B cell (primary cell): ENCODE results near the gene TLL1. TPM values are rescaled to one million over a fixed set of nuclear protein-coding genes. Genes with fewer than 3 reads are reported as not detected.

Experiments used
- ATAC-seq: fragments of 200-7000 bp; cut with Tn5 transposase; one replicate; pipeline ENCODE4 v1.10.0; 2021; ENCODE audit warnings: low read depth, mild to moderate bottlenecking, moderate number of reproducible peaks, moderate library complexity
- CTCF ChIA-PET: fragments of 350-600 bp; sonication (Branson Sonifier 250); formaldehyde crosslinking; loops from one replicate; lab custom pipeline; 2021; ENCODE audit warnings: antibody characterized with exemption, inconsistent platforms; lab: Charles Lee
- POLR2A ChIA-PET: fragments of 350-600 bp; sonication (Branson Sonifier 250); formaldehyde crosslinking; loops from one replicate; lab custom pipeline; 2021; ENCODE audit warnings: antibody characterized with exemption; lab: Charles Lee
- DNase-seq: peaks from one replicate; pipeline ENCODE4 v3.0.0; 2013
- H2AFZ ChIP-seq: 2 replicates; pipeline ENCODE4 v1.6.1; 2012; ENCODE audit warnings: mild to moderate bottlenecking, low read depth, low read length; ENCODE audit not compliant: insufficient read depth, poor library complexity, severe bottlenecking
- H3K27ac ChIP-seq, 2 donors: 1 replicate in 1 of 2; 2 replicates in 1 of 2; pipeline ENCODE4 v1.5.1; 2012 to 2013; ENCODE audit warnings: low read length in 2 of 2, mild to moderate bottlenecking in 2 of 2, moderate library complexity in 1 of 2
- H3K27me3 ChIP-seq, 4 experiments: fragments of 200-600 bp in 1 of 4; sonication (generic) in 1 of 4; replicated peaks in 1 of 4; 1 replicate in 2 of 4; 2 replicates in 2 of 4; pipeline versions ENCODE4 v1.6.1 to v1.7.0; 2013 to 2016; ENCODE audit warnings: low read length in 3 of 4, mild to moderate bottlenecking in 2 of 4, mixed read lengths in 1 of 4, moderate library complexity in 1 of 4; ENCODE audit not compliant: insufficient read depth in 4 of 4, control insufficient read depth in 3 of 4; ENCODE audit errors: control extremely low read depth in 1 of 4
- H3K36me3 ChIP-seq, 2 experiments: replicated peaks in 1 of 2; 1 replicate in 1 of 2; 2 replicates in 1 of 2; pipeline versions ENCODE4 v1.6.1 to v1.7.1; 2013; ENCODE audit warnings: low read length in 1 of 2; ENCODE audit not compliant: insufficient read depth in 2 of 2, control insufficient read depth in 1 of 2; ENCODE audit errors: control extremely low read depth in 1 of 2, extremely low read depth in 1 of 2
- H3K4me1 ChIP-seq, 2 donors: fragments of 200-600 bp in 1 of 2; sonication (generic) in 1 of 2; 1 replicate in 1 of 2; 2 replicates in 1 of 2; pipeline versions ENCODE4 v1.5.1 to v1.6.1; 2013 to 2017; ENCODE audit warnings: low read length in 2 of 2; ENCODE audit not compliant: control insufficient read depth in 2 of 2, insufficient read depth in 2 of 2
- H3K4me2 ChIP-seq: replicated peaks from 2 replicates; pipeline ENCODE3; 2012; ENCODE audit warnings: mild to moderate bottlenecking, low read depth, low read length; ENCODE audit not compliant: poor library complexity, severe bottlenecking
- H3K4me3 ChIP-seq, 5 experiments: fragments of 200-600 bp in 1 of 5; sonication (generic) in 1 of 5; 1 replicate in 3 of 5; 2 replicates in 2 of 5; pipeline versions ENCODE4 v1.5.1 to v1.7.0; 2011 to 2016; ENCODE audit warnings: low read length in 4 of 5, mild to moderate bottlenecking in 4 of 5, low read depth in 2 of 5, control low read depth in 1 of 5, moderate library complexity in 1 of 5; ENCODE audit not compliant: insufficient read depth in 1 of 5; ENCODE audit errors: control extremely low read depth in 1 of 5, extremely low read depth in 1 of 5
- H3K79me2 ChIP-seq: fragments of 200-600 bp; sonication (generic); one replicate; pipeline ENCODE4 v1.6.0; 2016; ENCODE audit warnings: low read length; ENCODE audit not compliant: control insufficient read depth, insufficient read depth
- H3K9ac ChIP-seq: fragments of 200-600 bp; sonication (generic); 2 replicates; pipeline ENCODE4 v1.6.1; 2017; ENCODE audit warnings: mild to moderate bottlenecking, low read length, moderate library complexity
- H3K9me3 ChIP-seq, 3 donors: one replicate each; pipeline versions ENCODE4 v1.6.1 to v1.7.1; 2013; ENCODE audit warnings: low read length in 2 of 3; ENCODE audit not compliant: control insufficient read depth in 2 of 3, insufficient read depth in 1 of 3; ENCODE audit errors: control extremely low read depth in 1 of 3
- H4K20me1 ChIP-seq: 2 replicates; pipeline ENCODE4 v1.6.0; 2012; ENCODE audit warnings: mild to moderate bottlenecking, low read length; ENCODE audit not compliant: insufficient read depth, control insufficient read depth, poor library complexity, severe bottlenecking
- H3K27ac Mint-ChIP-seq: one replicate; pipeline ENCODE4 v1.8.0; 2021; ENCODE audit warnings: mixed read lengths
- H3K27me3 Mint-ChIP-seq: one replicate; pipeline ENCODE4 v1.8.0; 2021; ENCODE audit warnings: mixed read lengths
- H3K4me1 Mint-ChIP-seq: one replicate; pipeline ENCODE4 v1.8.0; 2021; ENCODE audit warnings: mixed read lengths
- H3K4me3 Mint-ChIP-seq: one replicate; pipeline ENCODE4 v1.8.0; 2021; ENCODE audit warnings: mixed read lengths
- H3K9me3 Mint-ChIP-seq: one replicate; pipeline ENCODE4 v1.8.0; 2022; ENCODE audit warnings: mixed read lengths; ENCODE audit not compliant: insufficient read depth
- CTCF ChIP-seq: fragments of 200-600 bp; IDR thresholded peaks from one replicate; pipeline ENCODE4 v1.8.0; 2022; ENCODE audit warnings: antibody characterized with exemption, mild to moderate bottlenecking
- EZH2 ChIP-seq: IDR thresholded peaks from 2 replicates; pipeline ENCODE4 v1.6.1; 2012; ENCODE audit warnings: borderline replicate concordance, low read depth, mild to moderate bottlenecking, moderate library complexity, low read length; ENCODE audit not compliant: insufficient read depth, poor library complexity, severe bottlenecking
- WGBS: methylation state at CpG from one replicate; pipeline ENCODE4 v1.1.5; 2013; ENCODE audit warnings: missing lambda C conversion rate; ENCODE audit not compliant: insufficient coverage; 5-methylcytosine and 5-hydroxymethylcytosine counted together
- intact Hi-C: fragments of 100-400 bp; cut with micrococcal nuclease; formaldehyde crosslinking; loops from one replicate; pipeline ENCODE4 v1.10.0; 2022
- polyA plus RNA-seq: library from polyadenylated mRNA; depleted of rRNA; stranded (reverse); fragments of >200 nt; gene quantifications from 2 replicates; pipeline ENCODE4 v1.2.3, GENCODE V29; 2012
- total RNA-seq, 2 donors: library from RNA; stranded (reverse); fragments of 120-200 nt in 1 of 2; gene quantifications; 1 replicate in 1 of 2; 2 replicates in 1 of 2; pipeline versions ENCODE4 v1.2.3 to v1.2.4, GENCODE V29; 2013 to 2022

TLL1 gene
- total and polyA plus RNA-seq, 2 donors (not counting 1 experiment from before 2014, with no cell fraction given): not detected

GRCh38 chr4:166087569-166087968 is 214.5 kb downstream of the TLL1 start:
- Mint-ChIP-seq H3K27ac (no peak overlapping the region), H3K9me3 (no peaks in the 10 kb centered on the region), H3K27me3 (no peaks in the 10 kb centered on the region), H3K4me3 (no peak overlapping the region), H3K4me1 (no peaks in the 10 kb centered on the region)
- TF ChIP-seq CTCF (no peak), EZH2 (no peak)
- no peak overlapping the region for H3K9ac ChIP-seq
- DNase-seq (no peak), ATAC-seq (no peak)
- no peak overlapping the region for H3K4me3 ChIP-seq
- no peaks in the 10 kb centered on the region for H3K9me3 ChIP-seq
- no peak overlapping the region for H2AFZ ChIP-seq
- no peaks in the 10 kb centered on the region for H3K79me2 ChIP-seq
- no peak overlapping the region for H3K27ac ChIP-seq
- intact Hi-C loops: no loop called here
- H3K4me1 ChIP-seq: no peaks in the 10 kb centered on the region
- CTCF ChIA-PET: interaction anchor here (1.2 kb wide), 1 partner anchor 551 kb away, joined by 4 read pairs; no protein-coding TSS in a partner anchor
- H4K20me1 ChIP-seq: no peaks in the 10 kb centered on the region
- H3K36me3 ChIP-seq: no peaks in the 10 kb centered on the region
- no peak overlapping the region for H3K4me2 ChIP-seq
- H3K27me3 ChIP-seq: no peaks in the 10 kb centered on the region
- POLR2A ChIA-PET: no interaction called here
- no CpG with 5 or more reads among the region's 2 CpGs for WGBS

- Histone ChIP-seq H3K79me2 (no peaks in the 10 kb centered on the region), H3K27me3 (no peaks in the 10 kb centered on the region), H3K4me1 (no peaks in the 10 kb centered on the region), H3K27ac (no peak overlapping the region), H3K9ac (no peak overlapping the region), H3K9me3 (no peaks in the 10 kb centered on the region), H2AFZ (no peak overlapping the region), H3K36me3 (no peaks in the 10 kb centered on the region), H3K4me2 (no peak overlapping the region), H4K20me1 (no peaks in the 10 kb centered on the region), H3K4me3 (no peak overlapping the region)
- DNase-seq: no peak
- POLR2A ChIA-PET: no interaction called here
- no peak for ATAC-seq
- WGBS: 100% methylated on average over 1 of the region's 4 CpGs
- H3K27me3 Mint-ChIP-seq: no peaks in the 10 kb centered on the region
- CTCF ChIA-PET: interaction anchor here (1.2 kb wide), 2 partner anchors 550 to 552 kb away, joined by 3 to 4 read pairs; no protein-coding TSS in a partner anchor
- no peak overlapping the region for H3K4me3 Mint-ChIP-seq
- no peak for TF ChIP-seq EZH2
- TF ChIP-seq CTCF: no peak
- H3K27ac Mint-ChIP-seq: no peak overlapping the region
- H3K4me1 Mint-ChIP-seq: no peaks in the 10 kb centered on the region
- intact Hi-C loops: no loop called here
- no peaks in the 10 kb centered on the region for H3K9me3 Mint-ChIP-seq
Measured at GRCh38 chr4:166088576-166088975, 215.5 kb downstream of the TLL1 start.
